ENCODE data around the gene NUP98.

DNA sequence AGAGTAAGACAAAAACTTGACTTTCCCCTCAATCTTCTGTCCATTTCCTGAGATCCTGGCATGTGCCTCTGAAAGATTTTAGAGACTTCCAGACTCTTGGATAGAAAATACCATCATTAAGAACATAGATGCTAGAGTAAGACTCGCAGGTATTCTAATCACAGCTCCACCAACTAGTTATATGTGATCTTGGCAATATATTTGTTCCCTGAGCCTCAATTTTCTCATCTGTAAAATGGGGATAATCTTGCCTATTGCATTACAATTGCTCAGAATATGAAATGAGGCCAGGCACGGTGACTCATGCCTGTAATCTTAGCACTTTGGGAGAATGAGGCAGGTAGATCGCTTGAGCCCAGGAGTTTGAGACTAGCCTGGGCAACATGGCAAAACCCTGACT is 32.7 kb upstream of the NUP98 start:
- TF ChIP-seq ZNF274 (IDR thresholded peaks at IDR 0.05; ENCODE audit: low read depth, low read length) (no peak), YY1 (IDR thresholded peaks at IDR 0.05; ENCODE audit: insufficient read depth, insufficient read length) (no peak), SUZ12 (IDR thresholded peaks at IDR 0.05; ENCODE audit: extremely low read depth, insufficient read depth, insufficient read length) (no peak)
